ENCODE measurements around the gene IMPG2. TPM values are rescaled to one million over a fixed set of nuclear protein-coding genes. Genes with fewer than 3 reads are reported as not detected.
"Not testable (repeated sequence)": the region's sequence is repeated elsewhere in the genome, so short reads cannot be mapped to it uniquely, and the experiment has no call there.

The IMPG2 gene
- total RNA-seq, 2 experiments from 2014 or later = 0.45 to 0.66 TPM

DNA sequence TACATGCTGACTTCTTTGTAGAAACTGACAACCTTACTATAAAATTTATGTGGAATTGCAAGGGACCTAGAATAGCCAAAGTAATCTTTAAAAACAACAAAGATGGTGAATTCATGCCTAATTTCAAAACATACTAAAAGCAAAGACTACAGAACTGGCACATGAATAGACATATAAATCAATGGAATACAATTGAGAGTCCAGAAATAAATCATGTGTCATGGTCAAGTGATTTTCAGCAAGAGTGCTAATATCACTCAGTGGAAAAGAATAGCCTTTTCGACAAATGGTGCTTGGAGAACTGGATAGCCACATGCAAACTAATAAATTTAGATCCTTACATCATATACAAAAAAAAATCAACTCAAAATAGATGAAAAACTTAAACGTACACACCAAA is 8.7 kb downstream of the IMPG2 start:
- DNase-seq (no peak), ATAC-seq (ENCODE audit: poor library complexity) (no peak)
- Histone ChIP-seq H3K36me3 (ENCODE audit: insufficient read depth, low read length) (no peaks in the 10 kb centered on the region), H3K9me3 (ENCODE audit: control insufficient read depth in 1 of 2, insufficient read depth in 1 of 2, low read length in 2 of 2) (peaks cover 9 to 19% of the 10 kb centered on the region in 2 experiments), H3K27ac (ENCODE audit: low read depth in 1 of 2, low read length in 2 of 2) (no peak overlapping the region), H3K4me3 (ENCODE audit: low read length) (no peak overlapping the region), H3K27me3 (ENCODE audit: control insufficient read depth in 1 of 2, insufficient read depth in 2 of 2, low read length in 2 of 2) (no peaks in the 10 kb centered on the region), H3K4me1 (ENCODE audit: insufficient read depth, low read length) (no peaks in the 10 kb centered on the region)
- H3K4me1 Mint-ChIP-seq (ENCODE audit: low read depth) = no peaks in the 10 kb centered on the region
- H3K4me3 Mint-ChIP-seq = no peak overlapping the region
- peaks cover 15% of the 10 kb centered on the region for H3K9me3 Mint-ChIP-seq
- H3K36me3 Mint-ChIP-seq (ENCODE audit: low read depth) = peaks cover 50% of the 10 kb centered on the region
- no peak overlapping the region for H3K27ac Mint-ChIP-seq
- POLR2A ChIA-PET = interaction anchor here (0.6 kb wide), 1 partner anchor 19 kb away, joined by 3 read pairs; no protein-coding TSS in a partner anchor
- H3K27me3 Mint-ChIP-seq = no peaks in the 10 kb centered on the region
- intact Hi-C loops (cut with DNase I, micrococcal nuclease) = no loop called here
- CTCF ChIA-PET = no interaction called here
- TF ChIP-seq, protein P1, sequence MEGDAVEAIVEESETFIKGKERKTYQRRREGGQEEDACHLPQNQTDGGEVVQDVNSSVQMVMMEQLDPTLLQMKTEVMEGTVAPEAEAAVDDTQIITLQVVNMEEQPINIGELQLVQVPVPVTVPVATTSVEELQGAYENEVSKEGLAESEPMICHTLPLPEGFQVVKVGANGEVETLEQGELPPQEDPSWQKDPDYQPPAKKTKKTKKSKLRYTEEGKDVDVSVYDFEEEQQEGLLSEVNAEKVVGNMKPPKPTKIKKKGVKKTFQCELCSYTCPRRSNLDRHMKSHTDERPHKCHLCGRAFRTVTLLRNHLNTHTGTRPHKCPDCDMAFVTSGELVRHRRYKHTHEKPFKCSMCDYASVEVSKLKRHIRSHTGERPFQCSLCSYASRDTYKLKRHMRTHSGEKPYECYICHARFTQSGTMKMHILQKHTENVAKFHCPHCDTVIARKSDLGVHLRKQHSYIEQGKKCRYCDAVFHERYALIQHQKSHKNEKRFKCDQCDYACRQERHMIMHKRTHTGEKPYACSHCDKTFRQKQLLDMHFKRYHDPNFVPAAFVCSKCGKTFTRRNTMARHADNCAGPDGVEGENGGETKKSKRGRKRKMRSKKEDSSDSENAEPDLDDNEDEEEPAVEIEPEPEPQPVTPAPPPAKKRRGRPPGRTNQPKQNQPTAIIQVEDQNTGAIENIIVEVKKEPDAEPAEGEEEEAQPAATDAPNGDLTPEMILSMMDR (IDR thresholded peaks at IDR 0.05) = no peak

GRCh38 chr3:101310978-101311375 is 9.4 kb downstream of the IMPG2 start:
- Mint-ChIP-seq H3K4me1 (ENCODE audit: low read depth) (no peaks in the 10 kb centered on the region), H3K9me3 (peaks cover 15% of the 10 kb centered on the region), H3K27me3 (no peaks in the 10 kb centered on the region), H3K4me3 (no peak overlapping the region), H3K36me3 (ENCODE audit: low read depth) (peaks cover 57% of the 10 kb centered on the region), H3K27ac (no peak overlapping the region)
- ATAC-seq (ENCODE audit: poor library complexity) (no peak), DNase-seq (no peak)
- H3K4me3 ChIP-seq (ENCODE audit: low read length) = no peak overlapping the region
- no peaks in the 10 kb centered on the region for H3K27me3 ChIP-seq (ENCODE audit: control insufficient read depth in 1 of 2, insufficient read depth in 2 of 2, low read length in 2 of 2)
- H3K36me3 ChIP-seq (ENCODE audit: insufficient read depth, low read length) = no peaks in the 10 kb centered on the region
- peaks cover 9 to 19% of the 10 kb centered on the region in 2 experiments for H3K9me3 ChIP-seq (ENCODE audit: control insufficient read depth in 1 of 2, insufficient read depth in 1 of 2, low read length in 2 of 2)
- intact Hi-C loops (cut with DNase I, micrococcal nuclease) = no loop called here
- POLR2A ChIA-PET = no interaction called here
- CTCF ChIA-PET = no interaction called here
- H3K27ac ChIP-seq (ENCODE audit: low read depth in 1 of 2, low read length in 2 of 2) = no peak overlapping the region
- TF ChIP-seq, protein P1 (IDR thresholded peaks at IDR 0.05) = no peak
- H3K4me1 ChIP-seq (ENCODE audit: insufficient read depth, low read length) = no peaks in the 10 kb centered on the region

DNA sequence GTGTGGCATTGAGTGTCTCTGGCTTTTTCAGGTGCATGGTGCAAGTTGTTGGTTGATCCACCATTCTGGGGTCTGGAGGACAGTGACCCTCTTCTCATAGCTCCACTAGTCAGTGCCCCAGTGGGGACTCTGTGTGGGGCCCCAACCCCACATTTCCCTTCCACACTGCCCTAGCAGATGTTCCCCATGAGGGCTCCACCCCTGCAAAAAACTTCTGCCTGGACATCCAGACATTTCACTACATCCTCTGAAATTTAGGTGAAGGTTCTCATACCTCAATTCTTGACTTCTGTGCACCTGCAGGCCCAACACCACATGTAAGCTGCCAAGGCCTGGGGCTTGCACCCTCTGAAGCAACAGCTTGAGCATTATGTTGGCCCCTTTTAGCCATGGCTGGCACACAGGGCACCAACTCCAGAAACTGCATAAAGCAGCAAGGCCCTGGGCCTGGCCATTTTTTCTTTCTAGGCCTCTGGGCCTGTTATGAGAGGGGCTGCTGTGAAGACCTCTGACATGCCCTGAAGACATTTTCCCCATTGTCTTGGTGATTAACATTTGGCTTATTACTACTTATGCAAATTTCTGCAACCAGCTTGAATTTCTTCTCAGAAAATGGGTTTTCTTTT is 12.1 kb downstream of the IMPG2 start:
- H3K4me1 Mint-ChIP-seq (ENCODE audit: low read depth); H3K27ac ChIP-seq (ENCODE audit: low read depth in 1 of 2, low read length in 2 of 2); H3K27ac Mint-ChIP-seq; H3K4me3 Mint-ChIP-seq; ATAC-seq (ENCODE audit: poor library complexity); POLR2A ChIA-PET; CTCF ChIA-PET; DNase-seq; H3K27me3 ChIP-seq (ENCODE audit: control insufficient read depth in 1 of 2, insufficient read depth in 2 of 2, low read length in 2 of 2); intact Hi-C loops (cut with DNase I, micrococcal nuclease); H3K36me3 ChIP-seq (ENCODE audit: insufficient read depth, low read length); H3K27me3 Mint-ChIP-seq; H3K4me1 ChIP-seq (ENCODE audit: insufficient read depth, low read length); H3K4me3 ChIP-seq (ENCODE audit: low read length): not testable (repeated sequence)
- H3K9me3 ChIP-seq (ENCODE audit: control insufficient read depth in 1 of 2, insufficient read depth in 1 of 2, low read length in 2 of 2) = peaks cover 9 to 19% of the 10 kb centered on the region in 2 experiments
- Mint-ChIP-seq H3K36me3 (ENCODE audit: low read depth) (peaks cover 65% of the 10 kb centered on the region), H3K9me3 (peaks cover 15% of the 10 kb centered on the region)

GRCh38 chr3:101303836-101304235 is 16.5 kb downstream of the IMPG2 start:
- Mint-ChIP-seq H3K27me3 (no peaks in the 10 kb centered on the region), H3K4me3 (no peak overlapping the region), H3K36me3 (ENCODE audit: low read depth) (peaks cover 49% of the 10 kb centered on the region), H3K27ac (no peak overlapping the region), H3K4me1 (ENCODE audit: low read depth) (no peaks in the 10 kb centered on the region), H3K9me3 (peaks cover 12% of the 10 kb centered on the region)
- H3K4me1 ChIP-seq (ENCODE audit: insufficient read depth, low read length) = no peaks in the 10 kb centered on the region
- TF ChIP-seq, protein P1 (IDR thresholded peaks at IDR 0.05) = no peak
- no peak overlapping the region for H3K27ac ChIP-seq (ENCODE audit: low read depth in 1 of 2, low read length in 2 of 2)
- H3K36me3 ChIP-seq (ENCODE audit: insufficient read depth, low read length) = no peaks in the 10 kb centered on the region
- ATAC-seq (ENCODE audit: poor library complexity) (no peak), DNase-seq (no peak)
- peaks cover 15 to 16% of the 10 kb centered on the region in 2 experiments for H3K9me3 ChIP-seq (ENCODE audit: control insufficient read depth in 1 of 2, insufficient read depth in 1 of 2, low read length in 2 of 2)
- ChIA-PET POLR2A (no interaction called here), CTCF (no interaction called here)
- intact Hi-C loops (cut with DNase I, micrococcal nuclease) = no loop called here
- H3K4me3 ChIP-seq (ENCODE audit: low read length) = no peak overlapping the region
- H3K27me3 ChIP-seq (ENCODE audit: control insufficient read depth in 1 of 2, insufficient read depth in 2 of 2, low read length in 2 of 2) = no peaks in the 10 kb centered on the region
